Measurements from ENCODE around the gene AGA. TPM values are rescaled to one million over a fixed set of nuclear protein-coding genes. Genes with fewer than 3 reads are reported as not detected.

AGA gene
- total RNA-seq, 1 experiment from 2014 or later, result 18.3 TPM

DNA sequence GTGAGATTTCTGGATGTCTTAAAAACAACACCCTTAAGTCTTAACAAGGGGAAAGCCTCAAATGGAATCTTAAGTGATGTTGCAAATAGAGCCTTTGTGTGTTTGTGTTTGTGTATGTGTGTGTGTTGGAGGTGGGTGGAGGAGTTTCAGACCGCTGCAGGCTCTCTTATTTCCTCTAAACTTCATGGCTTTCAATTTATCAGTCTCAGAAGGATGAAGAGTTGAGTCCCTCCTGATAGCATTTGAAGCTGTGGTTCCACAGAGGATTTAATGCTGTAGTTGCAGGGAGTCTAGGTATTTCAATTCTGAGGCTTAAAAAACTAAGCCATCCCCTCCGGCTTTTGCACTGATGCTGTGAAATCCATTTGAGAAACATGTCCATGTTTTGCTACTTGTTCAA is 4.3 kb upstream of the AGA start:
- no TSS peak for BruUV-seq (replicated peaks)
- TF ChIP-seq, protein P1, sequence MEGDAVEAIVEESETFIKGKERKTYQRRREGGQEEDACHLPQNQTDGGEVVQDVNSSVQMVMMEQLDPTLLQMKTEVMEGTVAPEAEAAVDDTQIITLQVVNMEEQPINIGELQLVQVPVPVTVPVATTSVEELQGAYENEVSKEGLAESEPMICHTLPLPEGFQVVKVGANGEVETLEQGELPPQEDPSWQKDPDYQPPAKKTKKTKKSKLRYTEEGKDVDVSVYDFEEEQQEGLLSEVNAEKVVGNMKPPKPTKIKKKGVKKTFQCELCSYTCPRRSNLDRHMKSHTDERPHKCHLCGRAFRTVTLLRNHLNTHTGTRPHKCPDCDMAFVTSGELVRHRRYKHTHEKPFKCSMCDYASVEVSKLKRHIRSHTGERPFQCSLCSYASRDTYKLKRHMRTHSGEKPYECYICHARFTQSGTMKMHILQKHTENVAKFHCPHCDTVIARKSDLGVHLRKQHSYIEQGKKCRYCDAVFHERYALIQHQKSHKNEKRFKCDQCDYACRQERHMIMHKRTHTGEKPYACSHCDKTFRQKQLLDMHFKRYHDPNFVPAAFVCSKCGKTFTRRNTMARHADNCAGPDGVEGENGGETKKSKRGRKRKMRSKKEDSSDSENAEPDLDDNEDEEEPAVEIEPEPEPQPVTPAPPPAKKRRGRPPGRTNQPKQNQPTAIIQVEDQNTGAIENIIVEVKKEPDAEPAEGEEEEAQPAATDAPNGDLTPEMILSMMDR (IDR thresholded peaks at IDR 0.05; ENCODE audit: unreplicated experiment), result no peak
- Mint-ChIP-seq H3K36me3 (ENCODE audit: insufficient read depth, unreplicated experiment) (peaks cover 6% of the 10 kb centered on the region), H3K4me1 (ENCODE audit: insufficient read depth, unreplicated experiment) (peaks cover 13% of the 10 kb centered on the region), H3K4me3 (ENCODE audit: unreplicated experiment) (no peak overlapping the region), H3K27ac (ENCODE audit: low read depth, unreplicated experiment) (no peak overlapping the region), H3K9me3 (ENCODE audit: unreplicated experiment) (no peaks in the 10 kb centered on the region), H3K27me3 (ENCODE audit: insufficient read depth, unreplicated experiment) (no peaks in the 10 kb centered on the region)
- CTCF ChIA-PET, result interaction anchor here (1.5 kb wide), 1 partner anchor 399 kb away, joined by 5 read pairs; no protein-coding TSS in a partner anchor
- intact Hi-C loops (cut with micrococcal nuclease), result no loop called here
- no peak for DNase-seq (ENCODE audit: unreplicated experiment)
- POLR2A ChIA-PET, result interaction anchor here (1.2 kb wide), 1 partner anchor 90 kb away, joined by 3 read pairs; no protein-coding TSS in a partner anchor

DNA sequence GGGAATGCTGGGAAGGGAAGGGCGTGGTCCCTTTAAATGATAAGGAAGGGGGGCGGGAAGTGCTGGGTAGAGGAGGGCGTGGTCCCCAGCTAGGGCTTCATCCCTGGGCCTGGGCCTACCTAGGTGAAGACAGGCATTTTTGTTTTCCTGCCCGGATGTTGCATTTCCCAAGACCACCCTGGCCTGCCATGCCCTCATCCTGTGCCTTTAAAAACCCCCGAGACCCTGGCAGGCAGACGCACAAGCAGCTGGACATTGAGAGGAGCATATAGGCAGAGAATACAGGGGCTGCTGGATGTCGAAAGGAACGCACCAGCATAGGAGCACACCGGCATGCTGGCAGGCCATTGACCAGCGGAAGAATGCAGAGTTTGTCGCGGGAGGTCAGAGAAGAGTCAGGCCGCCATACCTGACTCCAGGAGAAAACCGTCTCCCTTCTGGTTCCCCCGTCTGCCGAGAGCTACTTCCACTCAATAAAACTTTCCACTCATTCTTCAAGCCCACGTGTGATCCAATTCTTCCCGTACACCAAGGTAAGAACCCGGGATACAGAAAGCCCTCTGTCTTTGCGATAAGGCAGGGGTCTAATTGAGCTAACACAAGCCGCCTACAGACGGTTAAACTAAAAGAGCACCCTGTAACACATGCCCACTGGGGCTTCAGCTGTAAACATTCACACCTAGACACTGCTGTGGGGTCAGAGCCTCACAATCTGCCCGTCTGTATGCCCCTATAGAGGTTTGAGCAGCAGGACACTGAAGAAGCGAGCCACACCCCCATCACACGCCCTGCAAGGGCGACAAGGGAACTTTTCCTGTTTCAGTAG is 2.9 kb upstream of the AGA start:
- no peak overlapping the region for H3K4me3 Mint-ChIP-seq (ENCODE audit: unreplicated experiment)
- peaks cover 20% of the 10 kb centered on the region for H3K4me1 Mint-ChIP-seq (ENCODE audit: insufficient read depth, unreplicated experiment)

DNA sequence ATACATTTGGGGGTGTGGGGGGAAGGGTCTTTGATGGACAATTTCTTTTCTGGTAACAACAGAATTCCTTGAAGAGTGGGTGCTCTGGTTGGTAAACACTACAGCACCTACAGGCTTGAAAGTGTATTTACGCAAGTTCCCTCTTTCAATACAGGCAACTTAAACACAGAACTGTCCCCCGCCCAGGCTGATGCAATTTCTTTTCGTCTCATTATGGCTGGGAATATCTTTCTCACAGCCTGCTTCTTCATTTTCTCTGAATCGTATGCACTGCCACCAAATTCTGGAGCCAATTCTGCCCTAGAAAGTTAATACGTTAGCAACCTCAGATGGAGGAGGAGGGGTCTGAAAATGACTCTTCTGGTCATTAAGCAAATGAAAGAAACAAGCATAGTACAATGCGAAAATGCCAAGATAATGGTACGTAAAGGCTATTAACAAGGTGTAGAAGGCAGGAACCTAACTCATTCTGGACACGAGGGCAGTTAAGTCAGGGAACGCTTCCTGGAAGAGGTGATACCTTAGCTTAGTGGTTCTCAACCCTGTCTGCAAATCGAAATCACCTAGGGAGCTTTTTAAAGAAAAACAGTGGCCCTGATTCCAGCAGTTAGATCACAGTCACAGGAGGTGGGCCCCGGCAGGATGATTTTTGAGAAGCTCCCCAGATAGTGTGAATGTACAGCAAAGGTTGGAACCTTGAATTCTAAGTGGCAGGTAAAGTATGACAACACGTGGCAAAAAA is 1.0 kb downstream of the AGA start:
- H3K36me3 Mint-ChIP-seq (ENCODE audit: insufficient read depth, unreplicated experiment), result peaks cover 10% of the 10 kb centered on the region
- intact Hi-C loops (cut with micrococcal nuclease), result no loop called here
- TF ChIP-seq, protein P1 (IDR thresholded peaks at IDR 0.05; ENCODE audit: unreplicated experiment), result no peak
- peak overlapping the region; percentile 93 for H3K4me3 Mint-ChIP-seq (ENCODE audit: unreplicated experiment)
- peak overlapping the region; percentile 95 for H3K27ac Mint-ChIP-seq (ENCODE audit: low read depth, unreplicated experiment)
- peak; percentile 45 for DNase-seq (ENCODE audit: unreplicated experiment)
- ChIA-PET CTCF (interaction anchor here (0.6 to 1.4 kb wide), 5 partner anchors 9 to 900 kb away, joined by 3 to 5 read pairs (median 3); no protein-coding TSS in a partner anchor), POLR2A (interaction anchor here (0.6 to 2.6 kb wide), 12 partner anchors 8 to 133 kb away, joined by 3 to 13 read pairs (median 3); no protein-coding TSS in a partner anchor)
- H3K9me3 Mint-ChIP-seq (ENCODE audit: unreplicated experiment), result no peaks in the 10 kb centered on the region
- H3K4me1 Mint-ChIP-seq (ENCODE audit: insufficient read depth, unreplicated experiment), result peaks cover 9% of the 10 kb centered on the region
- BruUV-seq (replicated peaks), result no TSS peak
- H3K27me3 Mint-ChIP-seq (ENCODE audit: insufficient read depth, unreplicated experiment), result no peaks in the 10 kb centered on the region

More for the DNA sequence above, 2.9 kb upstream of the AGA start:
- H3K9me3 Mint-ChIP-seq (ENCODE audit: unreplicated experiment), result no peaks in the 10 kb centered on the region
- peaks cover 6% of the 10 kb centered on the region for H3K36me3 Mint-ChIP-seq (ENCODE audit: insufficient read depth, unreplicated experiment)
- no peaks in the 10 kb centered on the region for H3K27me3 Mint-ChIP-seq (ENCODE audit: insufficient read depth, unreplicated experiment)
- TF ChIP-seq, protein P1 (IDR thresholded peaks at IDR 0.05; ENCODE audit: unreplicated experiment), result no peak
- no TSS peak for BruUV-seq (replicated peaks)
- intact Hi-C loops (cut with micrococcal nuclease), result no loop called here
- POLR2A ChIA-PET, result interaction anchor here (0.7 kb wide), 1 partner anchor 563 kb away, joined by 3 read pairs; no protein-coding TSS in a partner anchor
- CTCF ChIA-PET, result interaction anchor here (0.6 to 1.0 kb wide), 2 partner anchors 9 to 1298 kb away, joined by 3 read pairs; no protein-coding TSS in a partner anchor
- H3K27ac Mint-ChIP-seq (ENCODE audit: low read depth, unreplicated experiment), result no peak overlapping the region
- DNase-seq (ENCODE audit: unreplicated experiment), result no peak

DNA sequence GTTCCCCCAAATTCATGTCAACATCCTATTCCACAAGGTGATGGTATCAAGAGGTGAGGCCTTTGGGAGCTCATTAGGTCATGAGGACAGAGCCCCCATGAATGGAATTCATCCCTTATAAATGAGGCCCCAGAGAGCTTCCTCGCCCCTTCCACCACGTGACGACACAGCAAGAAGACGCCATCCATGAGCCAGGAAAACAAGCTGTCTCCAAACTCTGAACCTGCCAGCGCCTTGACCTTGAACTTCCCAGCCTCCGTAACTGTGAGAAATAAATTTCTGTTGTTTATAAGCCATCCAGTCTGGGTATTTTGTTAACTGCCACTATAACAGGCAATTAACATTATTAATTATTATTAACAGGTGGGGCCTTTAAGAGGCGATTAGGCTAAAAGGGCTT is 5.8 kb downstream of the AGA start:
- ChIA-PET POLR2A (interaction anchor here (0.7 kb wide), 2 partner anchors 14 to 834 kb away, joined by 3 to 6 read pairs; no protein-coding TSS in a partner anchor), CTCF (interaction anchor here (0.9 kb wide), 1 partner anchor 8 kb away, joined by 3 read pairs; no protein-coding TSS in a partner anchor)
- no peaks in the 10 kb centered on the region for H3K27me3 Mint-ChIP-seq (ENCODE audit: insufficient read depth, unreplicated experiment)
- no peaks in the 10 kb centered on the region for H3K9me3 Mint-ChIP-seq (ENCODE audit: unreplicated experiment)
- H3K27ac Mint-ChIP-seq (ENCODE audit: low read depth, unreplicated experiment), result no peak overlapping the region
- no peak overlapping the region for H3K4me3 Mint-ChIP-seq (ENCODE audit: unreplicated experiment)
- intact Hi-C loops (cut with micrococcal nuclease), result no loop called here
- TF ChIP-seq, protein P1 (IDR thresholded peaks at IDR 0.05; ENCODE audit: unreplicated experiment), result no peak
- no TSS peak for BruUV-seq (replicated peaks)
- H3K36me3 Mint-ChIP-seq (ENCODE audit: insufficient read depth, unreplicated experiment), result peaks cover 11% of the 10 kb centered on the region
- no peak for DNase-seq (ENCODE audit: unreplicated experiment)
- H3K4me1 Mint-ChIP-seq (ENCODE audit: insufficient read depth, unreplicated experiment), result peaks cover 5% of the 10 kb centered on the region
